GM23338 (cell line): ENCODE results near the gene PGF. TPM values are rescaled to one million over a fixed set of nuclear protein-coding genes. Genes with fewer than 3 reads are reported as not detected.

Experiments
- ATAC-seq: fragments of 200-7000 bp; cut with Tn5 transposase; 3 replicates; pipeline ENCODE4 v1.9.1; 2020
- DNase-seq: peaks from one replicate; pipeline ENCODE4 v3.0.0-alpha.2; 2015; ENCODE audit warnings: low spot score
- H2AFZ ChIP-seq: fragments of 200-600 bp; sonication (generic); 2 replicates; pipeline ENCODE4 v1.8.0; 2016; ENCODE audit warnings: antibody characterized with exemption, mild to moderate bottlenecking, moderate library complexity
- H3F3A ChIP-seq: fragments of 200-600 bp; sonication (generic); replicated peaks from 2 replicates; pipeline ENCODE4 v1.8.0; 2017; ENCODE audit warnings: antibody characterized with exemption, mixed run types, low read depth
- H3K27ac ChIP-seq: fragments of 200-600 bp; sonication (generic); 2 replicates; pipeline ENCODE4 v1.6.1; 2016; ENCODE audit warnings: low read depth
- H3K27me3 ChIP-seq: fragments of 200-600 bp; sonication (generic); 2 replicates; pipeline ENCODE4 v1.8.0; 2016; ENCODE audit warnings: mild to moderate bottlenecking, mixed run types, moderate library complexity; ENCODE audit not compliant: insufficient read depth
- H3K36me3 ChIP-seq: fragments of 200-600 bp; sonication (generic); 2 replicates; pipeline ENCODE4 v1.8.0; 2016; ENCODE audit warnings: mild to moderate bottlenecking; ENCODE audit not compliant: insufficient read depth
- H3K4me1 ChIP-seq: fragments of 200-600 bp; sonication (generic); 2 replicates; pipeline ENCODE4 v1.8.0; 2016; ENCODE audit warnings: mild to moderate bottlenecking, moderate library complexity; ENCODE audit not compliant: insufficient read depth
- H3K4me2 ChIP-seq: fragments of 200-600 bp; sonication (generic); 2 replicates; pipeline ENCODE4 v1.7.1; 2017; ENCODE audit warnings: mixed run types
- H3K4me3 ChIP-seq: fragments of 200-600 bp; sonication (generic); 2 replicates; pipeline ENCODE4 v1.6.1; 2016; ENCODE audit warnings: mixed run types
- H3K79me2 ChIP-seq: fragments of 200-600 bp; sonication (generic); replicated peaks from 2 replicates; pipeline ENCODE4 v1.8.0; 2017; ENCODE audit warnings: mild to moderate bottlenecking; ENCODE audit not compliant: insufficient read depth
- H3K9me2 ChIP-seq: fragments of 200-600 bp; sonication (generic); 2 replicates; pipeline ENCODE4 v1.8.0; 2017; ENCODE audit not compliant: insufficient read depth
- H4K20me1 ChIP-seq: fragments of 200-600 bp; sonication (generic); replicated peaks from 2 replicates; pipeline ENCODE4 v1.8.0; 2017; ENCODE audit warnings: mild to moderate bottlenecking; ENCODE audit not compliant: insufficient read depth
- H3K27ac Mint-ChIP-seq: 2 replicates; pipeline ENCODE4 v1.8.0; 2020; ENCODE audit warnings: inconsistent platforms, mild to moderate bottlenecking, moderate library complexity, mixed read lengths
- H3K27me3 Mint-ChIP-seq: 3 replicates; pipeline ENCODE4 v1.8.0; 2022; ENCODE audit warnings: low read depth, mild to moderate bottlenecking, moderate library complexity, mixed read lengths, inconsistent platforms; ENCODE audit not compliant: insufficient read depth, poor library complexity
- H3K36me3 Mint-ChIP-seq: 3 replicates; pipeline ENCODE4 v1.8.0; 2021; ENCODE audit warnings: low read depth, mild to moderate bottlenecking, inconsistent platforms, moderate library complexity, mixed read lengths
- H3K4me1 Mint-ChIP-seq: 3 replicates; pipeline ENCODE4 v1.8.0; 2020; ENCODE audit warnings: mild to moderate bottlenecking, inconsistent platforms, mixed read lengths
- H3K4me3 Mint-ChIP-seq: 3 replicates; pipeline ENCODE4 v1.8.0; 2021; ENCODE audit warnings: moderate library complexity, mild to moderate bottlenecking, inconsistent platforms, mixed read lengths
- H3K9me3 Mint-ChIP-seq: 3 replicates; pipeline ENCODE4 v1.8.0; 2020; ENCODE audit warnings: moderate library complexity, mild to moderate bottlenecking, inconsistent platforms, mixed read lengths
- CREB1 ChIP-seq: fragments of 250-450 bp; sonication (Bioruptor Pico); IDR thresholded peaks from 2 replicates; pipeline ENCODE4 v1.5.0; 2020; ENCODE audit warnings: low read depth, mild to moderate bottlenecking, moderate library complexity
- CTCF ChIP-seq, 2 experiments: fragments of 200-600 bp in 1 of 2; sonication (generic) in 1 of 2; conservative IDR thresholded peaks; 2 replicates each; pipeline versions ENCODE4 v1.5.1 to v1.6.1; 2016 to 2017; ENCODE audit warnings: antibody characterized with exemption in 2 of 2, low read depth in 2 of 2, mild to moderate bottlenecking in 2 of 2, moderate library complexity in 1 of 2
- ETS1 ChIP-seq: IDR thresholded peaks from 2 replicates; pipeline ENCODE4 v1.6.1; 2016; ENCODE audit warnings: antibody characterized with exemption
- EZH2 ChIP-seq: fragments of 200-600 bp; sonication (generic); IDR thresholded peaks from one replicate; pipeline ENCODE4 v1.8.0; 2017; ENCODE audit warnings: antibody characterized with exemption, mild to moderate bottlenecking, low read depth; ENCODE audit not compliant: unreplicated experiment
- EZH2phosphoT487 ChIP-seq: fragments of 200-600 bp; sonication (generic); IDR thresholded peaks from one replicate; pipeline ENCODE4 v1.8.1; 2018; ENCODE audit warnings: antibody characterized with exemption; ENCODE audit not compliant: unreplicated experiment
- JUNB ChIP-seq: IDR thresholded peaks from one replicate; pipeline ENCODE4 v1.6.1; 2016; ENCODE audit warnings: antibody characterized with exemption; ENCODE audit not compliant: unreplicated experiment
- NANOG ChIP-seq: IDR thresholded peaks from 2 replicates; pipeline ENCODE4 v1.6.1; 2016; ENCODE audit warnings: antibody characterized with exemption, borderline replicate concordance
- POLR2AphosphoS5 ChIP-seq: IDR thresholded peaks from 2 replicates; pipeline ENCODE4 v1.6.1; 2016; ENCODE audit warnings: antibody characterized with exemption, low read depth
- STAT1 ChIP-seq: IDR thresholded peaks from one replicate; pipeline ENCODE4 v1.6.1; 2016; ENCODE audit warnings: antibody characterized with exemption; ENCODE audit not compliant: unreplicated experiment
- ZNF114 ChIP-seq: fragments of 250-450 bp; sonication (Bioruptor Pico); IDR thresholded peaks from 2 replicates; pipeline ENCODE4 v1.5.0; 2020; ENCODE audit warnings: mild to moderate bottlenecking, moderate library complexity
- ZNF331 ChIP-seq: fragments of 250-450 bp; sonication (Bioruptor Pico); IDR thresholded peaks from 2 replicates; pipeline ENCODE4 v1.5.0; 2020; ENCODE audit warnings: low read depth, mild to moderate bottlenecking, moderate library complexity
- polyA plus RNA-seq: library from polyadenylated mRNA; unstranded; fragments of >200 nt; fragmentation: Nextera tagmentation; extraction: Ambion mirVana; gene quantifications from 2 replicates; pipeline ENCODE4 v1.2.1, GENCODE V29; 2016
- total RNA-seq: library from RNA; depleted of rRNA; stranded (reverse); fragments of >200 nt; shearing (Covaris generic); gene quantifications from 2 replicates; pipeline ENCODE4 v1.2.3, GENCODE V29; 2014
- TF ChIP-seq, protein P1 (sequence below): fragments of 250-450 bp; sonication (Bioruptor Pico); IDR thresholded peaks from 2 replicates; pipeline ENCODE4 v1.5.0; 2020; ENCODE audit warnings: mild to moderate bottlenecking, moderate library complexity
- TF ChIP-seq, protein P2 (sequence below): IDR thresholded peaks from one replicate; pipeline ENCODE4 v1.6.1; 2018; ENCODE audit warnings: antibody characterized with exemption; ENCODE audit not compliant: unreplicated experiment

PGF gene
- total and polyA plus RNA-seq, 2 experiments from 2014 or later, result 2.9 to 6.3 TPM

GRCh38 chr14:74960736-74961135, 5.3 kb upstream of the PGF start:
- Histone ChIP-seq H3K79me2 (no peaks in the 10 kb centered on the region), H3K4me3 (no peak overlapping the region), H2AFZ (no peak overlapping the region), H3K27me3 (peaks cover 8% of the 10 kb centered on the region; the same call in 1 of the 2 replicates), H3K36me3 (no peaks in the 10 kb centered on the region), H3K9me2 (no peaks in the 10 kb centered on the region), H3K4me2 (no peak overlapping the region), H4K20me1 (no peaks in the 10 kb centered on the region), H3F3A (no peaks in the 10 kb centered on the region; the same call in 1 of the 2 replicates), H3K27ac (no peak overlapping the region), H3K4me1 (peaks cover 5% of the 10 kb centered on the region; the same call in 1 of the 2 replicates)
- Mint-ChIP-seq H3K9me3 (no peaks in the 10 kb centered on the region), H3K27ac (no peak overlapping the region), H3K4me1 (peaks cover 16% of the 10 kb centered on the region), H3K36me3 (no peaks in the 10 kb centered on the region), H3K4me3 (no peak overlapping the region), H3K27me3 (peaks cover 17% of the 10 kb centered on the region)
- DNase-seq (no peak), ATAC-seq (no peak)
- no peak for TF ChIP-seq CREB1 (CRISPR knock-in tag)
- TF ChIP-seq JUNB, result no peak
- TF ChIP-seq, protein P1, sequence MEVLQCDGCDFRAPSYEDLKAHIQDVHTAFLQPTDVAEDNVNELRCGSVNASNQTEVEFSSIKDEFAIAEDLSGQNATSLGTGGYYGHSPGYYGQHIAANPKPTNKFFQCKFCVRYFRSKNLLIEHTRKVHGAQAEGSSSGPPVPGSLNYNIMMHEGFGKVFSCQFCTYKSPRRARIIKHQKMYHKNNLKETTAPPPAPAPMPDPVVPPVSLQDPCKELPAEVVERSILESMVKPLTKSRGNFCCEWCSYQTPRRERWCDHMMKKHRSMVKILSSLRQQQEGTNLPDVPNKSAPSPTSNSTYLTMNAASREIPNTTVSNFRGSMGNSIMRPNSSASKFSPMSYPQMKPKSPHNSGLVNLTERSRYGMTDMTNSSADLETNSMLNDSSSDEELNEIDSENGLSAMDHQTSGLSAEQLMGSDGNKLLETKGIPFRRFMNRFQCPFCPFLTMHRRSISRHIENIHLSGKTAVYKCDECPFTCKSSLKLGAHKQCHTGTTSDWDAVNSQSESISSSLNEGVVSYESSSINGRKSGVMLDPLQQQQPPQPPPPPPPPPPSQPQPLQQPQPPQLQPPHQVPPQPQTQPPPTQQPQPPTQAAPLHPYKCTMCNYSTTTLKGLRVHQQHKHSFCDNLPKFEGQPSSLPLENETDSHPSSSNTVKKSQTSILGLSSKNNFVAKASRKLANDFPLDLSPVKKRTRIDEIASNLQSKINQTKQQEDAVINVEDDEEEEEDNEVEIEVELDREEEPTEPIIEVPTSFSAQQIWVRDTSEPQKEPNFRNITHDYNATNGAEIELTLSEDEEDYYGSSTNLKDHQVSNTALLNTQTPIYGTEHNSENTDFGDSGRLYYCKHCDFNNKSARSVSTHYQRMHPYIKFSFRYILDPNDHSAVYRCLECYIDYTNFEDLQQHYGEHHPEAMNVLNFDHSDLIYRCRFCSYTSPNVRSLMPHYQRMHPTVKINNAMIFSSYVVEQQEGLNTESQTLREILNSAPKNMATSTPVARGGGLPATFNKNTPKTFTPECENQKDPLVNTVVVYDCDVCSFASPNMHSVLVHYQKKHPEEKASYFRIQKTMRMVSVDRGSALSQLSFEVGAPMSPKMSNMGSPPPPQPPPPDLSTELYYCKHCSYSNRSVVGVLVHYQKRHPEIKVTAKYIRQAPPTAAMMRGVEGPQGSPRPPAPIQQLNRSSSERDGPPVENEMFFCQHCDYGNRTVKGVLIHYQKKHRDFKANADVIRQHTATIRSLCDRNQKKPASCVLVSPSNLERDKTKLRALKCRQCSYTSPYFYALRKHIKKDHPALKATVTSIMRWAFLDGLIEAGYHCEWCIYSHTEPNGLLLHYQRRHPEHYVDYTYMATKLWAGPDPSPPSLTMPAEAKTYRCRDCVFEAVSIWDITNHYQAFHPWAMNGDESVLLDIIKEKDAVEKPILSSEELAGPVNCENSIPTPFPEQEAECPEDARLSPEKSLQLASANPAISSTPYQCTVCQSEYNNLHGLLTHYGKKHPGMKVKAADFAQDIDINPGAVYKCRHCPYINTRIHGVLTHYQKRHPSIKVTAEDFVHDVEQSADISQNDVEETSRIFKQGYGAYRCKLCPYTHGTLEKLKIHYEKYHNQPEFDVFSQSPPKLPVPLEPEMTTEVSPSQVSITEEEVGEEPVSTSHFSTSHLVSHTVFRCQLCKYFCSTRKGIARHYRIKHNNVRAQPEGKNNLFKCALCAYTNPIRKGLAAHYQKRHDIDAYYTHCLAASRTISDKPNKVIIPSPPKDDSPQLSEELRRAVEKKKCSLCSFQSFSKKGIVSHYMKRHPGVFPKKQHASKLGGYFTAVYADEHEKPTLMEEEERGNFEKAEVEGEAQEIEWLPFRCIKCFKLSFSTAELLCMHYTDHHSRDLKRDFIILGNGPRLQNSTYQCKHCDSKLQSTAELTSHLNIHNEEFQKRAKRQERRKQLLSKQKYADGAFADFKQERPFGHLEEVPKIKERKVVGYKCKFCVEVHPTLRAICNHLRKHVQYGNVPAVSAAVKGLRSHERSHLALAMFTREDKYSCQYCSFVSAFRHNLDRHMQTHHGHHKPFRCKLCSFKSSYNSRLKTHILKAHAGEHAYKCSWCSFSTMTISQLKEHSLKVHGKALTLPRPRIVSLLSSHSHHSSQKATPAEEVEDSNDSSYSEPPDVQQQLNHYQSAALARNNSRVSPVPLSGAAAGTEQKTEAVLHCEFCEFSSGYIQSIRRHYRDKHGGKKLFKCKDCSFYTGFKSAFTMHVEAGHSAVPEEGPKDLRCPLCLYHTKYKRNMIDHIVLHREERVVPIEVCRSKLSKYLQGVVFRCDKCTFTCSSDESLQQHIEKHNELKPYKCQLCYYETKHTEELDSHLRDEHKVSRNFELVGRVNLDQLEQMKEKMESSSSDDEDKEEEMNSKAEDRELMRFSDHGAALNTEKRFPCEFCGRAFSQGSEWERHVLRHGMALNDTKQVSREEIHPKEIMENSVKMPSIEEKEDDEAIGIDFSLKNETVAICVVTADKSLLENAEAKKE, result no peak
- no peak for TF ChIP-seq ETS1
- no peak for TF ChIP-seq EZH2phosphoT487
- no peak for TF ChIP-seq EZH2
- TF ChIP-seq, protein P2, sequence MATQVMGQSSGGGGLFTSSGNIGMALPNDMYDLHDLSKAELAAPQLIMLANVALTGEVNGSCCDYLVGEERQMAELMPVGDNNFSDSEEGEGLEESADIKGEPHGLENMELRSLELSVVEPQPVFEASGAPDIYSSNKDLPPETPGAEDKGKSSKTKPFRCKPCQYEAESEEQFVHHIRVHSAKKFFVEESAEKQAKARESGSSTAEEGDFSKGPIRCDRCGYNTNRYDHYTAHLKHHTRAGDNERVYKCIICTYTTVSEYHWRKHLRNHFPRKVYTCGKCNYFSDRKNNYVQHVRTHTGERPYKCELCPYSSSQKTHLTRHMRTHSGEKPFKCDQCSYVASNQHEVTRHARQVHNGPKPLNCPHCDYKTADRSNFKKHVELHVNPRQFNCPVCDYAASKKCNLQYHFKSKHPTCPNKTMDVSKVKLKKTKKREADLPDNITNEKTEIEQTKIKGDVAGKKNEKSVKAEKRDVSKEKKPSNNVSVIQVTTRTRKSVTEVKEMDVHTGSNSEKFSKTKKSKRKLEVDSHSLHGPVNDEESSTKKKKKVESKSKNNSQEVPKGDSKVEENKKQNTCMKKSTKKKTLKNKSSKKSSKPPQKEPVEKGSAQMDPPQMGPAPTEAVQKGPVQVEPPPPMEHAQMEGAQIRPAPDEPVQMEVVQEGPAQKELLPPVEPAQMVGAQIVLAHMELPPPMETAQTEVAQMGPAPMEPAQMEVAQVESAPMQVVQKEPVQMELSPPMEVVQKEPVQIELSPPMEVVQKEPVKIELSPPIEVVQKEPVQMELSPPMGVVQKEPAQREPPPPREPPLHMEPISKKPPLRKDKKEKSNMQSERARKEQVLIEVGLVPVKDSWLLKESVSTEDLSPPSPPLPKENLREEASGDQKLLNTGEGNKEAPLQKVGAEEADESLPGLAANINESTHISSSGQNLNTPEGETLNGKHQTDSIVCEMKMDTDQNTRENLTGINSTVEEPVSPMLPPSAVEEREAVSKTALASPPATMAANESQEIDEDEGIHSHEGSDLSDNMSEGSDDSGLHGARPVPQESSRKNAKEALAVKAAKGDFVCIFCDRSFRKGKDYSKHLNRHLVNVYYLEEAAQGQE, result no peak
- TF ChIP-seq ZNF331, result no peak
- no peak for TF ChIP-seq ZNF114 (CRISPR knock-in tag)
- no peak for TF ChIP-seq NANOG
- no peak for TF ChIP-seq POLR2AphosphoS5
- TF ChIP-seq STAT1, result no peak
- TF ChIP-seq CTCF (conservative IDR thresholded peaks at IDR 0.05; ENCODE audit: low read depth in 2 of 2), result no peak
